GM15510 (cell line): ENCODE measurements around the gene BCAS1.

Experiments
- POLR2A ChIP-seq: IDR thresholded peaks from 3 replicates; pipeline ENCODE4 v1.6.1; 2011; ENCODE audit warnings: borderline replicate concordance; ENCODE audit not compliant: insufficient read length; ENCODE audit errors: extremely low read depth

The BCAS1 gene

GRCh38 chr20:53986037-53986650, 84.2 kb downstream of the BCAS1 start:
- no peak for TF ChIP-seq POLR2A

DNA sequence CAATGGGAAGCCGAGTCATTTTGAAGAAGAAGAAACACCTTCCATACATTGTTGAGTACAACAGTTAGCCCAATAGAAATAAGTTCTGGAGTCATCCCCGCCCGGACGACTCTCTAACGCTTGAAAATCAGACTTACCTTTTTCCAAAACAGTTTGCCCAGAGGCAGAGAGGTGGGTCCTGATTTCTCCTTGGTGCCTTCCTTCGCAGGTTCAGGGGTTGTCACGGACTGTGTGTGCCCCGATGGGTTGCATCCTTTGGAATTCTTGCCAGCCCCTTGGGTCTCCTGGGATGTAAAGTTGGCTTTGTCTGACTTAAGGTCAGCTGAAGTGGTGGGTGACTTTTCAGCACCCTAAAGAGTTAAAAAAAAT, 85.3 kb downstream of the BCAS1 start:
- TF ChIP-seq POLR2A = no peak

- no peak for TF ChIP-seq POLR2A
Measured at GRCh38 chr20:53984356-53985149, 85.8 kb downstream of the BCAS1 start.

DNA sequence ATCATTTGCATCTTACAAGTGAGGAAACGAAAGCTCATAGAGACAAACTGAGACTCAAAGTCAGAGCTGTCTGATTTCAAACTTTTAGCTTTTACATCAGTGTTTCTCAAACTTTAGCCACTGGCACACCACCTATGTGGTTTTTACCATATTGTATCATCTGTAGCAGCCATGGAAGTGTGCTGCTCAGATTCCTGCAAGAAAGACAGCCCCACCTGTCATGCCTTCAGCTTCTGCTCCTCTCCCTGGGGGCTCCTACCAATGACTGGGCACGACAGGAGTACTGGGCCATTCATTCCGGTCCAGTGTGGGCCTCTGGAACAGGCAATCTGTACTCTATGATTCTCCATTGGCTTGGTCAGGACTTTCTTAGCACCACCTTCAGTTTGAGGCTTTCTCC, 87.0 kb downstream of the BCAS1 start:
- no peak for TF ChIP-seq POLR2A

DNA sequence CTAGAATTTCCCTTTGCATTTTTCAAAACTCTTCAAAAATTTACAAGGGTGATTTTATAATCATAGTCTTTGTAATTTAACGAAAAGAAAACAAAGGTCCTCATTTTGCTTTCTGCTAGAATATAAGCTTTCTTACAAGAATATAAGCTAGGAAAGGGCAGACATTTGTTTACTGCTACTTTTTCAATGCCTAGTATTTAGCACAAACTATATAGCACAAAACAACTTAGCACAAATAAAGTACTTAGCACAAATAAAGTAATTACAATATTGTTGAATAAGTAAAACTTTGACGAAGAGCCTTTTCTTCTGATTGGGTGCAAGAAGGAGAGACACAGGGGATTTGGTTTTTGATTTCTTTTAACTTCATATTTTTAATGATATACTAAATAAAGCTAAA, 87.8 kb downstream of the BCAS1 start:
- no peak for TF ChIP-seq POLR2A

GRCh38 chr20:53981752-53982437, 88.5 kb downstream of the BCAS1 start:
- no peak for TF ChIP-seq POLR2A

GRCh38 chr20:53981130-53981529, 89.3 kb downstream of the BCAS1 start:
- no peak for TF ChIP-seq POLR2A

DNA sequence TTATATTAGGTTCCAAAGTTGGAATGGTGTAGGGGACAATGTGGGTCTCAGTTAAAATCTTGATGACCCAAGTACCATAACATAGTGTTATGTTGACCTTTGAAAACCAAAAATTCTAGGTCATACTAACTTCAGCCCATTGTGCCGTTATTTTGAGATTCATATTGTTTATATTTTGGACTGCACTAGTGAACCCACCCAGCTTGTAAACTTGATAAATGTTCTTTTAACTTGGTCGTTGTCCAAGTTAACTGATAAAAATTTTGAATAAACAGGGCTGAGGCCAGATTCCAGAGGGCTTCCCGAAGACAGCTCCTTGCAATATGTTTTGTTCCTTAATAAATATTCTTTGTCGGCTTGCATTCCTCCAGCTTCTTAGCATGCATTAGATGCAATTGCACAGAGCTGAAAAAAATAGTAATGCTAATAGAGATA, 90.3 kb downstream of the BCAS1 start:
- TF ChIP-seq POLR2A = no peak

DNA sequence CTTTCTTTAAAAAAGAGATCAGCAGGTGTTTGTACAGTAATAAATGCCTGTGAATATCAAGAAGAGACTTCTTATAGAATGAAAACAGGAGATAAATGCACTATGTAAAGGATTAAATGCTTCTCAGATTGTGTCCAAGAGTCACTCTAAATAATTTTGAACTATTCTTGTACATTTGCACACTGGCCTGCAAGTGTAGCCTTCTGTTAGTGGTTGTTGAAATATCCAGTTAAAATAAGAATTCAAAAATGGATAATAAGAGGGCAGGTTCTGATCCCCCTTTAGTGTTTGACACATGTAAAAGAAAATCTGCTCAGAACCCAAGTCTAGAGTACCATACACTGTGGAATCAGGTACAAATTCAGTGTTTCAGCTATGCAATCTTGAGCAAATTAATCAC, 91.9 kb downstream of the BCAS1 start:
- no peak for TF ChIP-seq POLR2A

- TF ChIP-seq POLR2A = no peak
Measured at GRCh38 chr20:53977391-53977790, 93.0 kb downstream of the BCAS1 start.

- no peak for TF ChIP-seq POLR2A
Measured at GRCh38 chr20:53975761-53976160, 94.6 kb downstream of the BCAS1 start.

DNA sequence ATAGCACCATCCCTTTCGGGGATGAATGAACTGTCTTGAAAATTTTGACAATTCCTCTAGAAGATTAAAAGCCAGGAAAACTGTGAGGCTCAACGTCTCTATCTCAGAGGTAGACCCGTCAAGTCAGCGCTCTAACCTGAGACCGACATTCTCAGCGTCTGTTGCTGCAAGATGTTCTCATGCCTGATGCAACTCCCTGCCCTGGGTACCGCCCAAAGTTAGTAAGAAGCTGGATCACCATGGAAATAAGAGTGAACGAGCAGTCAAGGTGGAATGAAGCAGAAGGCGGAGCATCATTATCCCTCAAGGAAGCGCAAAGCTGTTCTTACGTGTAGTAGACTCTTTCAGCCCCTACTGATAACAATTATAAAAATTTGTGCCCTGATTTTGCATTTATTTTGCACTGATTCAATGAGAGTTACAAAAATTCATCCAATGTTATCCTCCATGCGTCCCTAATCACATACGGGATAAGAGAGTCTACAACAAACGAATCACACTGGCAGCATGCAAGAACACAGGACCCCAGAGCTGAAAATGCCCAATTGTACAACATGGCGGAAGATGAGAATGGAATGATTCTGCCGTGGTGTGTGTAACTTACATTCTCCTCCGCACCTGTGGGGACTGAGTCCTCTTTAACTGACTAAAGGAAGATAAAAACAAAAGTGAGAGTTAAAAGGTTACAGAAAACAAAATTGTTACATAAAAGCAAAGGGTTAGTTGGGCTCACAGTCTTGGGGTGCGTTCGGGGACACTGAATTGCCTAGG, 95.4 kb downstream of the BCAS1 start:
- no peak for TF ChIP-seq POLR2A

DNA sequence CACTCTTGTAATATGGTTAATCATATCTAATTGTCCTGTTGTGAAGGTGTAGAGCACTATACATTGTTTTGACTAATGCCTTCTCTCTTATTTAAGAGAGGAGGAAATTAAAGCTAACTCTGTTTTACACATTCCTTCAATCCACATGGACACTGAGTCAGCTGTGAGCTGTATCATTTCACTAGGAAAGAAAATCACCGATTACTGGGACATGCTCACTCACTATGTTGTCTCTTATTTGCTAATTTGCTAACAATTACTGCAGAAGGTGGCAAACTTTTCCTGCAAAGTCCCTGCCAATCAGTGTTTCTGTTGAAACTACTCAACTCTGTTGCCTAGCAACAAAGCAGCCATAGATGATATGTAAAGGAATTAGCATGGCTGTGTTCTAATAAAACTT, 98.2 kb downstream of the BCAS1 start:
- no peak for TF ChIP-seq POLR2A

- TF ChIP-seq POLR2A = no peak
Measured at GRCh38 chr20:53971096-53971683, 99.2 kb downstream of the BCAS1 start.

GRCh38 chr20:53970232-53970631, 100.2 kb downstream of the BCAS1 start:
- no peak for TF ChIP-seq POLR2A
